WTC11 (cell line): Measurements from ENCODE around the gene SLC16A9. TPM values are rescaled to one million over a fixed set of nuclear protein-coding genes. Genes with fewer than 3 reads are reported as not detected.

Experiments
- ATAC-seq: fragments of 200-7000 bp; cut with Tn5 transposase; 2 replicates; pipeline ENCODE4 v1.10.0; 2021; ENCODE audit warnings: mild to moderate bottlenecking, moderate library complexity
- CTCF ChIA-PET: fragments of 300-600 bp; sonication (Branson Sonifier 250); formaldehyde crosslinking; loops from one replicate; lab custom pipeline; 2021; ENCODE audit warnings: antibody characterized with exemption; lab: Charles Lee
- POLR2A ChIA-PET: fragments of 350-600 bp; sonication (Branson Sonifier 250); formaldehyde crosslinking; loops from one replicate; lab custom pipeline; 2021; ENCODE audit warnings: antibody characterized with exemption; lab: Charles Lee
- DNase-seq: peaks from one replicate; pipeline ENCODE4 v3.0.0; 2021; ENCODE audit warnings: low spot score
- H3K27ac Mint-ChIP-seq: 2 replicates; pipeline ENCODE4 v1.8.0; 2021; ENCODE audit warnings: mixed read lengths
- H3K27me3 Mint-ChIP-seq: 2 replicates; pipeline ENCODE4 v1.8.0; 2021; ENCODE audit warnings: low read depth, mild to moderate bottlenecking, moderate library complexity, mixed read lengths
- H3K36me3 Mint-ChIP-seq: 2 replicates; pipeline ENCODE4 v1.8.0; 2021; ENCODE audit warnings: mixed read lengths
- H3K4me1 Mint-ChIP-seq: 2 replicates; pipeline ENCODE4 v1.8.0; 2022; ENCODE audit warnings: mixed read lengths
- H3K4me3 Mint-ChIP-seq: 2 replicates; pipeline ENCODE4 v1.8.0; 2021; ENCODE audit warnings: mild to moderate bottlenecking, moderate library complexity, mixed read lengths
- H3K9me3 Mint-ChIP-seq: 2 replicates; pipeline ENCODE4 v1.8.0; 2021; ENCODE audit warnings: mixed read lengths
- ETV6 ChIP-seq: sonication (generic); formaldehyde crosslinking; IDR thresholded peaks from 2 replicates; pipeline ENCODE4 v1.8.1; 2022; ENCODE audit warnings: mild to moderate bottlenecking, missing genetic modification reagents
- FOXP1 ChIP-seq: sonication (generic); formaldehyde crosslinking; IDR thresholded peaks from 2 replicates; pipeline ENCODE4 v1.8.0; 2022; ENCODE audit warnings: missing genetic modification reagents, mild to moderate bottlenecking, moderate library complexity, borderline replicate concordance
- GABPB1 ChIP-seq: sonication (generic); formaldehyde crosslinking; IDR thresholded peaks from 2 replicates; pipeline ENCODE4 v1.8.1; 2023; ENCODE audit warnings: mild to moderate bottlenecking, missing genetic modification reagents
- MXD4 ChIP-seq: fragments of 250-450 bp; sonication (Bioruptor Pico); IDR thresholded peaks from 2 replicates; pipeline ENCODE4 v1.8.0; 2021; ENCODE audit warnings: mild to moderate bottlenecking, moderate library complexity, borderline replicate concordance
- MYBL2 ChIP-seq: sonication (generic); formaldehyde crosslinking; IDR thresholded peaks from 2 replicates; pipeline ENCODE4 v1.8.1; 2023; ENCODE audit warnings: mild to moderate bottlenecking, moderate library complexity, missing genetic modification reagents
- NR1H2 ChIP-seq: sonication (generic); formaldehyde crosslinking; IDR thresholded peaks from 2 replicates; pipeline ENCODE4 v1.9.0; 2021; ENCODE audit warnings: mild to moderate bottlenecking, moderate library complexity, missing genetic modification reagents
- PRRX2 ChIP-seq: fragments of 250-450 bp; sonication (Bioruptor Pico); IDR thresholded peaks from 2 replicates; pipeline ENCODE4 v1.8.0; 2021; ENCODE audit warnings: mild to moderate bottlenecking
- RORB ChIP-seq: fragments of 250-450 bp; sonication (Bioruptor Pico); IDR thresholded peaks from 2 replicates; pipeline ENCODE4 v1.9.0; 2021; ENCODE audit warnings: mild to moderate bottlenecking
- SOX15 ChIP-seq: fragments of 250-450 bp; sonication (Bioruptor Pico); IDR thresholded peaks from 2 replicates; pipeline ENCODE4 v1.9.0; 2021; ENCODE audit warnings: mild to moderate bottlenecking
- ZNF138 ChIP-seq: sonication (generic); formaldehyde crosslinking; conservative IDR thresholded peaks from 2 replicates; pipeline ENCODE4 v1.8.1; 2022; ENCODE audit warnings: mild to moderate bottlenecking, moderate library complexity, missing genetic modification reagents
- ZNF416 ChIP-seq: fragments of 250-450 bp; sonication (Bioruptor Pico); IDR thresholded peaks from 2 replicates; pipeline ENCODE4 v1.9.0; 2021; ENCODE audit warnings: mild to moderate bottlenecking, inconsistent platforms
- ZNF671 ChIP-seq: fragments of 250-450 bp; sonication (Bioruptor Pico); IDR thresholded peaks from 2 replicates; pipeline ENCODE4 v1.8.0; 2021; ENCODE audit warnings: mild to moderate bottlenecking
- total RNA-seq: library from RNA; stranded (reverse); gene quantifications from 3 replicates; pipeline ENCODE4 v1.2.3, GENCODE V29; 2021
- TF ChIP-seq, protein P1 (sequence below): sonication (generic); formaldehyde crosslinking; IDR thresholded peaks from 2 replicates; pipeline ENCODE4 v1.8.0; 2023; ENCODE audit warnings: mild to moderate bottlenecking, missing genetic modification reagents
- TF ChIP-seq, protein P2 (sequence below): sonication (generic); formaldehyde crosslinking; conservative IDR thresholded peaks from 2 replicates; pipeline ENCODE4 v1.8.1; 2022; ENCODE audit warnings: mild to moderate bottlenecking, missing genetic modification reagents
- TF ChIP-seq, protein P3 (sequence below): sonication (generic); formaldehyde crosslinking; IDR thresholded peaks from 2 replicates; pipeline ENCODE4 v1.8.1; 2022; ENCODE audit warnings: mild to moderate bottlenecking, missing genetic modification reagents, moderate library complexity, borderline replicate concordance
- TF ChIP-seq, protein P4 (sequence below): sonication (generic); formaldehyde crosslinking; IDR thresholded peaks from 2 replicates; pipeline ENCODE4 v1.8.0; 2022; ENCODE audit warnings: mild to moderate bottlenecking, missing genetic modification reagents
- TF ChIP-seq, protein P5 (sequence below): sonication (generic); formaldehyde crosslinking; conservative IDR thresholded peaks from 2 replicates; pipeline ENCODE4 v1.8.1; 2023; ENCODE audit warnings: mild to moderate bottlenecking, low read depth, missing genetic modification reagents, moderate library complexity
- TF ChIP-seq, protein P6 (sequence below): sonication (generic); formaldehyde crosslinking; IDR thresholded peaks from 2 replicates; pipeline ENCODE4 v1.8.1; 2023; ENCODE audit warnings: mild to moderate bottlenecking, missing genetic modification reagents, moderate library complexity
- TF ChIP-seq, protein P7 (sequence below): sonication (generic); formaldehyde crosslinking; IDR thresholded peaks from 2 replicates; pipeline ENCODE4 v1.8.0; 2023; ENCODE audit warnings: missing genetic modification reagents, mild to moderate bottlenecking, borderline replicate concordance
- TF ChIP-seq, protein P8 (sequence below): sonication (generic); formaldehyde crosslinking; IDR thresholded peaks from 2 replicates; pipeline ENCODE4 v1.8.1; 2023; ENCODE audit warnings: mild to moderate bottlenecking, missing genetic modification reagents, moderate library complexity

Gene SLC16A9
- total RNA-seq, 1 experiment from 2014 or later, result 4.0 TPM

DNA sequence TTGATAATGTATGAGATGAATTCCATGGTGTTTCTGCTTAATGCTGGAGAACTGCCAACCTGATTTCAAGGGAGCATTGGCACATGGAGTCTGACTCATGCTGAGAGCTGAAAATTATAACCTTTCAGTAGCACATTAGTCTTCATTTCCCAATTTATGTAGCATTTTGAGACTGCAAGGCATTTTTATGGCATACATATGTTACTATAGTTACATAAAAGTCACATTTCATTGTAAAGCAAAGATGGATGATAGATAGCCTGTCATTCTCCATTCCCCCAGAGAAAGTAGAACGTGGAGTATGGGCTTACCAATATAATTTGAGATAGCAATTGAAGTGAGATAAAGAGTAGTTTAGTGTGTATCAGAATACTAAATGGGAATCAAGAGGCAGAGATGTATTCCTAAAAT lies 103.1 kb downstream of the SLC16A9 start (continued):
- TF ChIP-seq, protein P1, sequence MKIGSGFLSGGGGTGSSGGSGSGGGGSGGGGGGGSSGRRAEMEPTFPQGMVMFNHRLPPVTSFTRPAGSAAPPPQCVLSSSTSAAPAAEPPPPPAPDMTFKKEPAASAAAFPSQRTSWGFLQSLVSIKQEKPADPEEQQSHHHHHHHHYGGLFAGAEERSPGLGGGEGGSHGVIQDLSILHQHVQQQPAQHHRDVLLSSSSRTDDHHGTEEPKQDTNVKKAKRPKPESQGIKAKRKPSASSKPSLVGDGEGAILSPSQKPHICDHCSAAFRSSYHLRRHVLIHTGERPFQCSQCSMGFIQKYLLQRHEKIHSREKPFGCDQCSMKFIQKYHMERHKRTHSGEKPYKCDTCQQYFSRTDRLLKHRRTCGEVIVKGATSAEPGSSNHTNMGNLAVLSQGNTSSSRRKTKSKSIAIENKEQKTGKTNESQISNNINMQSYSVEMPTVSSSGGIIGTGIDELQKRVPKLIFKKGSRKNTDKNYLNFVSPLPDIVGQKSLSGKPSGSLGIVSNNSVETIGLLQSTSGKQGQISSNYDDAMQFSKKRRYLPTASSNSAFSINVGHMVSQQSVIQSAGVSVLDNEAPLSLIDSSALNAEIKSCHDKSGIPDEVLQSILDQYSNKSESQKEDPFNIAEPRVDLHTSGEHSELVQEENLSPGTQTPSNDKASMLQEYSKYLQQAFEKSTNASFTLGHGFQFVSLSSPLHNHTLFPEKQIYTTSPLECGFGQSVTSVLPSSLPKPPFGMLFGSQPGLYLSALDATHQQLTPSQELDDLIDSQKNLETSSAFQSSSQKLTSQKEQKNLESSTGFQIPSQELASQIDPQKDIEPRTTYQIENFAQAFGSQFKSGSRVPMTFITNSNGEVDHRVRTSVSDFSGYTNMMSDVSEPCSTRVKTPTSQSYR, result no peak
- TF ChIP-seq ZNF416 (no peak), PRRX2 (CRISPR knock-in tag) (no peak), MYBL2 (CRISPR knock-in tag) (no peak), ZNF138 (no peak)

DNA sequence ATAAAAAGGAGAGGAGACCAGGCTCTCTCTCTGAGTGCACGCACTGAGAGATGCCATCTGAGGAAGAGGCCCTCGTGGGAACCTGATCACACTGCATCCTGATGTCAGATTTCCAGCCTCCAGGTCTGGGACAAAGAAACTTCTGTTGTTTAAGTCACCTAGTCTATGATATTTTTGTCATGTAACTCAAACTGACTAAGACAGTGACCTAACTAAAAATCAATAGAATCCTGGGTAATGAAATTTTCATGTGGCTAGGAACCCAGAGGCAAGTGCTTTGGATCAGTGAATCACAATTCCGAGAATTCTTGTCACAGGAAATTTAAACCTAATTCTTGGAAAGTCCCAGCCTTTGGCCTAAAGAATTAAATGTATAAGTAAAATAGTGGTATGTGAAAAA lies 107.7 kb downstream of the SLC16A9 start:
- CTCF ChIA-PET, result no interaction called here
- ATAC-seq (no peak), DNase-seq (no peak)
- Mint-ChIP-seq H3K4me3 (no peak overlapping the region), H3K9me3 (peaks cover 18% of the 10 kb centered on the region), H3K27ac (no peak overlapping the region), H3K4me1 (no peaks in the 10 kb centered on the region), H3K27me3 (no peaks in the 10 kb centered on the region), H3K36me3 (no peaks in the 10 kb centered on the region)
- POLR2A ChIA-PET, result no interaction called here
- TF ChIP-seq, protein P2, sequence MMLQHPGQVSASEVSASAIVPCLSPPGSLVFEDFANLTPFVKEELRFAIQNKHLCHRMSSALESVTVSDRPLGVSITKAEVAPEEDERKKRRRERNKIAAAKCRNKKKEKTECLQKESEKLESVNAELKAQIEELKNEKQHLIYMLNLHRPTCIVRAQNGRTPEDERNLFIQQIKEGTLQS (CRISPR knock-in tag), result no peak
- TF ChIP-seq, protein P3, sequence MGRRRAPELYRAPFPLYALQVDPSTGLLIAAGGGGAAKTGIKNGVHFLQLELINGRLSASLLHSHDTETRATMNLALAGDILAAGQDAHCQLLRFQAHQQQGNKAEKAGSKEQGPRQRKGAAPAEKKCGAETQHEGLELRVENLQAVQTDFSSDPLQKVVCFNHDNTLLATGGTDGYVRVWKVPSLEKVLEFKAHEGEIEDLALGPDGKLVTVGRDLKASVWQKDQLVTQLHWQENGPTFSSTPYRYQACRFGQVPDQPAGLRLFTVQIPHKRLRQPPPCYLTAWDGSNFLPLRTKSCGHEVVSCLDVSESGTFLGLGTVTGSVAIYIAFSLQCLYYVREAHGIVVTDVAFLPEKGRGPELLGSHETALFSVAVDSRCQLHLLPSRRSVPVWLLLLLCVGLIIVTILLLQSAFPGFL (CRISPR knock-in tag), result no peak
- TF ChIP-seq GABPB1 (CRISPR knock-in tag) (no peak), FOXP1 (no peak), MYBL2 (CRISPR knock-in tag) (no peak), NR1H2 (CRISPR knock-in tag) (no peak), ZNF671 (CRISPR knock-in tag) (no peak), MXD4 (CRISPR knock-in tag) (no peak), SOX15 (CRISPR knock-in tag) (no peak), ETV6 (CRISPR knock-in tag) (no peak), PRRX2 (CRISPR knock-in tag) (no peak), RORB (CRISPR knock-in tag) (no peak)
- TF ChIP-seq, protein P4, sequence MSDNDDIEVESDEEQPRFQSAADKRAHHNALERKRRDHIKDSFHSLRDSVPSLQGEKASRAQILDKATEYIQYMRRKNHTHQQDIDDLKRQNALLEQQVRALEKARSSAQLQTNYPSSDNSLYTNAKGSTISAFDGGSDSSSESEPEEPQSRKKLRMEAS (CRISPR knock-in tag), result no peak
- TF ChIP-seq, protein P5, sequence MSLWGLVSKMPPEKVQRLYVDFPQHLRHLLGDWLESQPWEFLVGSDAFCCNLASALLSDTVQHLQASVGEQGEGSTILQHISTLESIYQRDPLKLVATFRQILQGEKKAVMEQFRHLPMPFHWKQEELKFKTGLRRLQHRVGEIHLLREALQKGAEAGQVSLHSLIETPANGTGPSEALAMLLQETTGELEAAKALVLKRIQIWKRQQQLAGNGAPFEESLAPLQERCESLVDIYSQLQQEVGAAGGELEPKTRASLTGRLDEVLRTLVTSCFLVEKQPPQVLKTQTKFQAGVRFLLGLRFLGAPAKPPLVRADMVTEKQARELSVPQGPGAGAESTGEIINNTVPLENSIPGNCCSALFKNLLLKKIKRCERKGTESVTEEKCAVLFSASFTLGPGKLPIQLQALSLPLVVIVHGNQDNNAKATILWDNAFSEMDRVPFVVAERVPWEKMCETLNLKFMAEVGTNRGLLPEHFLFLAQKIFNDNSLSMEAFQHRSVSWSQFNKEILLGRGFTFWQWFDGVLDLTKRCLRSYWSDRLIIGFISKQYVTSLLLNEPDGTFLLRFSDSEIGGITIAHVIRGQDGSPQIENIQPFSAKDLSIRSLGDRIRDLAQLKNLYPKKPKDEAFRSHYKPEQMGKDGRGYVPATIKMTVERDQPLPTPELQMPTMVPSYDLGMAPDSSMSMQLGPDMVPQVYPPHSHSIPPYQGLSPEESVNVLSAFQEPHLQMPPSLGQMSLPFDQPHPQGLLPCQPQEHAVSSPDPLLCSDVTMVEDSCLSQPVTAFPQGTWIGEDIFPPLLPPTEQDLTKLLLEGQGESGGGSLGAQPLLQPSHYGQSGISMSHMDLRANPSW (CRISPR knock-in tag), result no peak
- TF ChIP-seq, protein P6, sequence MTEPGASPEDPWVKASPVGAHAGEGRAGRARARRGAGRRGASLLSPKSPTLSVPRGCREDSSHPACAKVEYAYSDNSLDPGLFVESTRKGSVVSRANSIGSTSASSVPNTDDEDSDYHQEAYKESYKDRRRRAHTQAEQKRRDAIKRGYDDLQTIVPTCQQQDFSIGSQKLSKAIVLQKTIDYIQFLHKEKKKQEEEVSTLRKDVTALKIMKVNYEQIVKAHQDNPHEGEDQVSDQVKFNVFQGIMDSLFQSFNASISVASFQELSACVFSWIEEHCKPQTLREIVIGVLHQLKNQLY (CRISPR knock-in tag), result no peak
- TF ChIP-seq, protein P7, sequence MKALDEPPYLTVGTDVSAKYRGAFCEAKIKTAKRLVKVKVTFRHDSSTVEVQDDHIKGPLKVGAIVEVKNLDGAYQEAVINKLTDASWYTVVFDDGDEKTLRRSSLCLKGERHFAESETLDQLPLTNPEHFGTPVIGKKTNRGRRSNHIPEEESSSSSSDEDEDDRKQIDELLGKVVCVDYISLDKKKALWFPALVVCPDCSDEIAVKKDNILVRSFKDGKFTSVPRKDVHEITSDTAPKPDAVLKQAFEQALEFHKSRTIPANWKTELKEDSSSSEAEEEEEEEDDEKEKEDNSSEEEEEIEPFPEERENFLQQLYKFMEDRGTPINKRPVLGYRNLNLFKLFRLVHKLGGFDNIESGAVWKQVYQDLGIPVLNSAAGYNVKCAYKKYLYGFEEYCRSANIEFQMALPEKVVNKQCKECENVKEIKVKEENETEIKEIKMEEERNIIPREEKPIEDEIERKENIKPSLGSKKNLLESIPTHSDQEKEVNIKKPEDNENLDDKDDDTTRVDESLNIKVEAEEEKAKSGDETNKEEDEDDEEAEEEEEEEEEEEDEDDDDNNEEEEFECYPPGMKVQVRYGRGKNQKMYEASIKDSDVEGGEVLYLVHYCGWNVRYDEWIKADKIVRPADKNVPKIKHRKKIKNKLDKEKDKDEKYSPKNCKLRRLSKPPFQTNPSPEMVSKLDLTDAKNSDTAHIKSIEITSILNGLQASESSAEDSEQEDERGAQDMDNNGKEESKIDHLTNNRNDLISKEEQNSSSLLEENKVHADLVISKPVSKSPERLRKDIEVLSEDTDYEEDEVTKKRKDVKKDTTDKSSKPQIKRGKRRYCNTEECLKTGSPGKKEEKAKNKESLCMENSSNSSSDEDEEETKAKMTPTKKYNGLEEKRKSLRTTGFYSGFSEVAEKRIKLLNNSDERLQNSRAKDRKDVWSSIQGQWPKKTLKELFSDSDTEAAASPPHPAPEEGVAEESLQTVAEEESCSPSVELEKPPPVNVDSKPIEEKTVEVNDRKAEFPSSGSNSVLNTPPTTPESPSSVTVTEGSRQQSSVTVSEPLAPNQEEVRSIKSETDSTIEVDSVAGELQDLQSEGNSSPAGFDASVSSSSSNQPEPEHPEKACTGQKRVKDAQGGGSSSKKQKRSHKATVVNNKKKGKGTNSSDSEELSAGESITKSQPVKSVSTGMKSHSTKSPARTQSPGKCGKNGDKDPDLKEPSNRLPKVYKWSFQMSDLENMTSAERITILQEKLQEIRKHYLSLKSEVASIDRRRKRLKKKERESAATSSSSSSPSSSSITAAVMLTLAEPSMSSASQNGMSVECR (CRISPR knock-in tag), result no peak
- TF ChIP-seq, protein P8, sequence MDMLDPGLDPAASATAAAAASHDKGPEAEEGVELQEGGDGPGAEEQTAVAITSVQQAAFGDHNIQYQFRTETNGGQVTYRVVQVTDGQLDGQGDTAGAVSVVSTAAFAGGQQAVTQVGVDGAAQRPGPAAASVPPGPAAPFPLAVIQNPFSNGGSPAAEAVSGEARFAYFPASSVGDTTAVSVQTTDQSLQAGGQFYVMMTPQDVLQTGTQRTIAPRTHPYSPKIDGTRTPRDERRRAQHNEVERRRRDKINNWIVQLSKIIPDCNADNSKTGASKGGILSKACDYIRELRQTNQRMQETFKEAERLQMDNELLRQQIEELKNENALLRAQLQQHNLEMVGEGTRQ (CRISPR knock-in tag), result no peak
